ENCODE results near the gene FBXL13.
A peak's percentile ranks its signal among the peaks of the same experiment; 100 is the strongest.
"Not testable (repeated sequence)": the region's sequence is repeated elsewhere in the genome, so short reads cannot be mapped to it uniquely, and the experiment has no call there.

Gene FBXL13

GRCh38 chr7:103079836-103080235 lies 5.2 kb upstream of the FBXL13 start:
- DNase-seq (ENCODE audit: low read depth): no peak

- DNase-seq (ENCODE audit: low read depth): not testable (repeated sequence)
Observed at GRCh38 chr7:103078226-103078625, 3.6 kb upstream of the FBXL13 start.

GRCh38 chr7:103077318-103077717 lies 2.7 kb upstream of the FBXL13 start:
- no peak for DNase-seq (ENCODE audit: low read depth)

GRCh38 chr7:103076764-103077163 lies 2.2 kb upstream of the FBXL13 start:
- no peak for DNase-seq (ENCODE audit: low read depth)

- peak; percentile 50 for DNase-seq (ENCODE audit: low read depth)
Observed at GRCh38 chr7:103075337-103075918, 832 bp upstream of the FBXL13 start.

DNA sequence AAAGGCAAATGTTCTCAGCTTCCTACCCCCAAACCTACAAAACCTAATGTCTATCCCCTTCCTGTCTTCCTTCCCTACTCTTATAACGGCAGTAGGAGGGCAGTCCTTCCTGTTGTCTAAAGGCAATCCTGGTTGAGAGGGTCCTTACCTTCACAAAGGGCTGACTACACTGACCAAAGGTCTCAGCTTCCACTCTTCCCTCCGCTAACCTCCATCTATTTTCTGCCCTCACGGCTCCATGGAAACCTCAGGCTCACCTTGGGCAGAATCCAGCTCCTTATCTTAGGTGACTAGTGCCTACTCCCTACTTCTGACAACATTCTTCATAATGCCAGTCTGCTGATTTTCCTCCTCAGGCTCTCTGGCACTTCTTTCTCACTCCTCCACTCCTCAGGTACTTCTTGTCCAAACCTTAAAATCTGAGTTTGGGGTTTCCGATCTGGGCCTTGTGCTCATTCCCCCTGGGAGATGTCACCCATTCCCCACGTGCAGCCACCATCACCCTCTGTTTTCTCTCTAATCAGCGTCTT lies 542 bp downstream of the FBXL13 start:
- no peak for DNase-seq (ENCODE audit: low read depth)

DNA sequence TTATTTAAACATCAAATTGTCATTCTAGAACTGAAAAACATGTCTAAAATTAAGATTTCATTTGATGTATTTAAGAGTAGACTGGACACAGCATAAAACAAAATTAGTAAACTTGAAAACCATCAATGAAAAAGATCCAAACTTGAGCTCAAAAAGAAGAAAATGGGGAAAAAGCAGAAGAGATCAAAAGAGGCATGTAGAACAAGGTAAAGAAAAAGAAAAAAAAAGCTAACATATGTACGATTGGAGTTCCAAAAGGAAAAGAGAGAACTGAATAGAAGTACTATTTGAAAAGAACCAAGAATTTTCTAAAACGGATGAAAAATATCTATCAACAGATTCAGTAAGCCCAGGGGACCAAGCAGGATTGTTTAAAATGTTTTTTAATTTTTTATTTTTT lies 3.6 kb downstream of the FBXL13 start:
- no peak for DNase-seq (ENCODE audit: low read depth)

DNA sequence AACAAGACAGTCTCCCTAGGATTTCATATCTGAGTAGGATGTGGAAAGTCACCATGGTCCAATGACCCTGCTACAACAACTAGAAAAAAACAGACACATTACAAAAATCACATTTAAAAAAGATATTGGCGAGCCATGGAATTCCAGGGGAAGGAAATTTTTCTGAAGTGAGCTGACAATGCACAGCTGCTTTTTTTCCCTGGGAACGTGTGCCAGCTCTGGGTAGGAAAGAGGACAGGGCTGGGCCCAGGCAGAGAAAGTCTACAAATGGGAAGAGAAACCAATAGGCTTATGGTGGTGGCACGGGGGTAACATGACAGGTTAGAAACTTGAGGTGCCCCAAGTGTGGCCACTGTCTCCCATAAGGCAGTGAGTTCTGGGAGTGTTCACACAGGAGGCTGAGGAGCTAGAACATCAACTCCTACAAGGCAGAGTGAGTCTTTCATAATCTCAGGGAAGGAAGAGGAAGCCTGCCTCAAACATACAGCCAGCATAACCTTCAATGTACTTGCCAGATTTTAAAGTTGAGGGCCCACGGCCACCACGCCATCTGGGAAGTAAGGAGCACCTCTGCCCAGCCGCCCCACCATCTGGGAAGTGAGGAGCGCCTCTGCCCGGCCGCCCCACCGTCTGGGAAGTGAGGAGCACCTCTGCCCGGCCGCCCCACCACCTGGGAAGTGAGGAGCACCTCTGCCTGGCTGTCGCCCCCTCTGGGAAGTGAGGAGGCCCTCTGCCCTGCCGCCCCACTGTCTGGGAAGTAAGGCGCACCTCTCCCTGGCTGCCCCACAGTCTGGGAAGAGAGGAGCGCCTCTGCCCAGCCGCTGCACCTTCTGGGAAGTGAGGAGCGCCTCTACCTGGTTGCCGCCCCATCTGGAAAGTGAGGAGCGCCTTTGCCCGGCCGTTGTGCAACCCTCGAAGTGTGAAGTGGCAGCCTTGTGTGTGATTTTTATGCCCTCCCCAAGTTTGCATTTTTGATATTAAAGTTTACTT lies 5.9 kb downstream of the FBXL13 start:
- DNase-seq (ENCODE audit: low read depth): no peak

- DNase-seq (ENCODE audit: low read depth): peak; percentile 31
Observed at GRCh38 chr7:103065667-103066066, 8.9 kb downstream of the FBXL13 start.

- no peak for DNase-seq (ENCODE audit: low read depth)
Observed at GRCh38 chr7:103063895-103064294, 10.7 kb downstream of the FBXL13 start.

GRCh38 chr7:103059471-103059870 lies 15.1 kb downstream of the FBXL13 start:
- no peak for DNase-seq (ENCODE audit: low read depth)

GRCh38 chr7:103058122-103058521 lies 16.5 kb downstream of the FBXL13 start:
- no peak for DNase-seq (ENCODE audit: low read depth)

GRCh38 chr7:103056006-103056405 lies 18.6 kb downstream of the FBXL13 start:
- DNase-seq (ENCODE audit: low read depth): not testable (repeated sequence)

GRCh38 chr7:103051519-103051918 lies 23.1 kb downstream of the FBXL13 start:
- no peak for DNase-seq (ENCODE audit: low read depth)

GRCh38 chr7:103048833-103049232 lies 25.8 kb downstream of the FBXL13 start:
- DNase-seq (ENCODE audit: low read depth): no peak

- not testable (repeated sequence) for DNase-seq (ENCODE audit: low read depth)
Observed at GRCh38 chr7:103041815-103042214, 32.8 kb downstream of the FBXL13 start.

- not testable (repeated sequence) for DNase-seq (ENCODE audit: low read depth)
Observed at GRCh38 chr7:103037823-103038739, 36.5 kb downstream of the FBXL13 start.

DNA sequence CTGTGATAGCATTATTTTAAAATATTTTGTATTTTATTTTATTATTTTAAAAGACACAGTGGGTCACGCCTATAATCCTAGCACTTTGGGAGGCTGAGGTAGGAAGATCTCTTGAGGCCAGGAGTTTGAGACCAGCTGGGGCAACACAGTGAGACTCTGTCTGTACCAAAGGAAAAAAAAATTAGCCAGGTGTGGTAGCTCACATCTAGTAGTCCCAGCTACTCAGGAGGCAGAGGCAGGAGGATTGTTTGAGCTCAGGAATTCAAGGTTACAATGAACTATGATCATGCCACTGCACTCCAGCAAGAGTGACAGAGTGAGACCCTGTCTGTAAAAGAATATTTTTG lies 37.1 kb downstream of the FBXL13 start:
- DNase-seq (ENCODE audit: low read depth): no peak

DNA sequence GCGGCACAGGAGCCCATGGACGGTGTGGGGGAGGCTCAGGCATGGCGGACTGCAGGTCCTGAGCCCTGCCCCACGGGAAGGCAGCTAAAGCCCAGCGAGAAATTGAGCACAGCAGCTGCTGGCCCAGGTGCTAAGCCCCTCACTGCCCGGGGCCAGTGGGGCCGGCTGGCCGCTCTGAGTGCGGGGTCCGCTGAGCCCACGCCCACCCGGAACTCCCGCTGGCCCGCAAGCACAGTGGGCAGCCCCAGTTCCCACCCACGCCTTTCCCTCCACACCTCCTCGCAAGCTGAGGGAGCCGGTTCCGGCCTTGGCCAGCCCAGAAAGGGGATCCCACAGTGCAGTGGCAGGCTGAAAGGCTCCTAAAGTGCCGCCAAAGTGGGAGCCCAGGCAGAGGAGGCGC lies 40.3 kb downstream of the FBXL13 start:
- DNase-seq (ENCODE audit: low read depth): not testable (repeated sequence)

GRCh38 chr7:103031781-103032180 lies 42.8 kb downstream of the FBXL13 start:
- no peak for DNase-seq (ENCODE audit: low read depth)

DNA sequence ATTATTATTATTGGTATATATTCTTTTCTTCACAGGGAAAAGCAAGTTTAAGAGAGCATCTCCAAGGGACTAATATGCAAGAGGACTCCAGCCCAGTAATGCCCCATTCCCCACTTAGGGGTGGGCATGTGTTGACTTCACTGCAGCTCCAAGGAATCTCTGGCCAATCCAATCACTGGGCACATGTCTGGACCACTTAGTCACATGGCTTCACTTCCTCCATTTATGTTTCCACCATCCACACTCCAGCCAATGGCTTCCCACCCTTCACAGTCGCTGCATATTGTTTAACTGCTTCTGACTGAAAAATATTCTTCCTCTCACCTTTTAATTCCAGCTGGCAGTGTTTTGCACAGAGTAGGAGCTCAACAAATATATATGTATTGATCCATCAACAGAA lies 43.6 kb downstream of the FBXL13 start:
- DNase-seq (ENCODE audit: low read depth): no peak

DNA sequence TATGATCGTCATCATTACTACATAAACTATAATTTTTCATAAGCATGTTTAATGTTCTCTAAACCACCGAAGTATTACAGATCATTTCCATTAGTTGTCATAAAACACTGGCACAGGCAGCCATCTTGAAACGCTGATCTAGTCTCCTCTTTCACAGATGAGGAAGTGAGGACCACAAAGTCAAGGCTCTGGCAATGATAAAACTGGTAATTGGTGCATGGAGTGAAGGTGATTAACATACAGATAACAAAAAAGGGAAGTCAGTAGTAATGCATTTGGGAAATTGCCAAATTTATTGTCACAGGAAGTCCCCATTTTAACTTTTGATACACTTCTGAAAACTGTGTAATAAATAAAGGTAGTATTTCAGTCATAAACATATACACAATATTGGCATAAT lies 49.3 kb downstream of the FBXL13 start:
- no peak for DNase-seq (ENCODE audit: low read depth)
